ENCODE data around the gene EFCAB9.
A peak's percentile ranks its signal among the peaks of the same experiment; 100 is the strongest.

The EFCAB9 gene

DNA sequence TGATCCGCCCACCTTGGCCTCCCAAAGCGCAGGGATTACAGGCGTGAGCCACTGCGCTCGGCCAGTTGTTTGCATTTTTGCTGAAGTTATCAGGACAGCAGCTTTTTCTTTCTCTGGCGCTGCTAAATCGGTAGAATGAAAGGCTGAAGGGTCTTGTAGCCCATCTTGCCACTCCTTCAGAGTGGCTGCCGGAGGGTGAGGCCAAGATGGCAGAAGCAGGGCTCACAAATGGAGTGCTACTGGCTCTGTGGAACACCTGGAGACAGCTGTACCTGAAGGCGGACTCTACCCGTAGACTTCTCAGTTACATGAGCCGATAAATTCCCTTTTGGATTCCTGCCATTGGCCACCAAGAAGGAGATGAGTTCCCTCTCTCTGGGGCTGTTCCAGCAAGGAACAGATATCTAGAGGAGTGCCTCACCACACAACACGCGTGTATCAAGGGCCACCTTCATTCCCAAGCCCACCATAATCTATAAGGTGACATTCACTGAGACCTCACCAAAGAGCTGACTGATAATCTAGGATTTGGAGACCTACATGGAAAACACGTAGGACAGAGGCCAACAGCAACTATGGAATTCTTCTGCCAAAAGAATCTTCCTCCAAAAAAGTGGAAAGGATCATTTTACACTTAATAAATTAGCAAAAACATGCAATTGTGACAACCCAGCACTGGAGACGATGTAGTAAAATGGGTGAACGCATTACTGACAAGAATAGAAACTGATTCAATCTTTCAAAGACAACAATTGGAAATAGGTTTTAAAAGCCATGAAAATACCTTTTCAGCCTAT is 27.7 kb upstream of the EFCAB9 start:
- no peak for DNase-seq (ENCODE audit: low spot score)

DNA sequence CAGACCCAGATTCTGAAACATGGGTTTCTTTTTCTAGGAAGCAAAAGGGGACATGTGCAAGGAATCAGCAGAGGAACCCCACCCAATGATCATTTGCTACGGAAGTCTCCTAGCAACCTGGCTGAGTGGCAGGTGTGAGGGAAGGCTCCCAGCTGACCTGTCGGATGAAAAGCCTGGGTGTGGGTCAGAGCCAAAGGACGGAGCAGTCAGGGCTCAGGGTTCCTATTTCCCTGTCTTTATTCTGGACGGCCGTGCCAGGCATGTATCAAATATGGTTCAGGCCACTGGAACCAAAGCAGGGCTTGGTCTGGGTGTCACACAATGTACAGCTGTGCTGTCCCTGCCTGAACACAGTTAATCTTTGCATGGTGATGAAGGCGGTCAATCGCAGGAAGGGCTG is 26.1 kb upstream of the EFCAB9 start:
- DNase-seq (ENCODE audit: low spot score) = no peak

DNA sequence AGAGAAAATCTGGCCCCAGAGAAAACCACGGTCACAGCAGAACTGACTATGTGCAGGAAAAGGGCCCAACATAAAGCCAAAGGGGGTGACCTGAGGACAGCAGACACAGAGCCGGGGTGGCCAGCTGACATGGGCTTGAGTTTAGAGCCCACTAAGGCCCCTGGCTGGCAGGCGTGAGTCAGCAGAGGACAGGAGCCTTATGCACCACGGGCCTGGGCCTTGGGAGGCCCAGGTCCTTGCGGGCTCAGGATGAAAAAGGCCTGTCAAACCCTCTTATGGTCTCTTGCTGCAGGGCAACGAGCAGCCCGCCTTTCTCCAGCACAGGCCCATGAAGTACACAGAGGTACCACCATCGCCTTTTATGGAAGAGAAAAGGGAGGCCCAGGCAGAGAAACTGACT is 25.7 kb upstream of the EFCAB9 start:
- DNase-seq (ENCODE audit: low spot score) = no peak

DNA sequence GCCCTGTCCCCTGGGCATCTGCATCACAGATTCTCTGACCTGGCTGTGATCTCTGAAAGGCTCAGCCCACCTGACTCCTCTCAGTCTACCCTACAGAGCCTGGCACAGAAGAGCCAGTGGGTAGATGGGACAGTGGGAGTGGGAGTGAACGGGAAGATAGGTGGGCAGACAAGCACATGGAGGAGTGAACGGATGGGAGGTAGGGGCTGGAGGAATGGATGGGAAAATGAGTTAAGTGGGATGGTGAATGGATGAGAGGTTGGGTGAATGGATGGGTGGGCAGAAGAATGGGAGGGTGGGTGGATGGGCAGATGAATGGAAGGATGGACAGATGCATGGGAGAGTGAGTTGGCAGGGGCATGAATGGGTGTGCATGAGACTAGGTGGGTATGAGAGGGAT is 24.8 kb upstream of the EFCAB9 start:
- no peak for DNase-seq (ENCODE audit: low spot score)

DNA sequence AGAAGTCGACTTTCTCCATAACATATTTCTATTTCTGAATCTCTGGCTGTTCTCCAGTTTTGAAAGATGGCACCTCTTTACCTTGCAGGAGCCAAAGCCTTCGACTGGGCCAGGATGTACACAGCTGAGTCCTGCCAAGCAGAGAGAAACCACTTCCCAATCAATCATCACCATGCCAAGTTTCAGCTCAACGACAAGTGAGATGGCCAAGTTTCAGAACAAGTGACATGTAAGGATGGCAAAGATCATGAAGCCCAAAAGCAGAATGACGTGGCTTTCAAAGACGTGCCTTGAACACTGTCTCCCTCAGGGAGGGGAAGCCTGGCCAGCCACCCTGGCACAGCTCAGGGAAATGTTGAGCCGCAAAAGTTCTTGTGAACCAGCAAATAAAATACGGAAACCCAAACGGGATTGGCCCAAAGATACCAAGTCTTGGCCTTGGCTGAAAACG is 23.7 kb upstream of the EFCAB9 start:
- DNase-seq (ENCODE audit: low spot score) = no peak

DNA sequence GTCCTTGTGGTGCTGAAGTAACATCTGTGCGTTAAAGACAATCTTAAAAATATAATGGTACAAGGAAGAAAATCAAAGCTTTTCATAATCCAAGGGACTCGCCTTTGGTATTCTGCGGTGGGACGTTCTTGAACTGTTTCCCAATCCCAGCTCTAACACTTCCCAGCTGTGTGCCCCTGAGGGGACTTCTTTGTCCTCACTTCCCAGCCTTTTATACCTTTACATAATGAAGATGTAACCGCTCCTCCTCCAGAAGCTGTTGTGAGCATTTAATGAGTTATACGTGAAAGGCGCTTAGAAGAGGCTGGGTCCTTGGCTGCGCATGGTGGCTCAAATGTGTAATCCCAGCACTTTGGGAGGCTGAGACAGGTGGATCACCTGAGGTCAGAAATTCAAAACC is 22.9 kb upstream of the EFCAB9 start:
- DNase-seq (ENCODE audit: low spot score) = no peak

DNA sequence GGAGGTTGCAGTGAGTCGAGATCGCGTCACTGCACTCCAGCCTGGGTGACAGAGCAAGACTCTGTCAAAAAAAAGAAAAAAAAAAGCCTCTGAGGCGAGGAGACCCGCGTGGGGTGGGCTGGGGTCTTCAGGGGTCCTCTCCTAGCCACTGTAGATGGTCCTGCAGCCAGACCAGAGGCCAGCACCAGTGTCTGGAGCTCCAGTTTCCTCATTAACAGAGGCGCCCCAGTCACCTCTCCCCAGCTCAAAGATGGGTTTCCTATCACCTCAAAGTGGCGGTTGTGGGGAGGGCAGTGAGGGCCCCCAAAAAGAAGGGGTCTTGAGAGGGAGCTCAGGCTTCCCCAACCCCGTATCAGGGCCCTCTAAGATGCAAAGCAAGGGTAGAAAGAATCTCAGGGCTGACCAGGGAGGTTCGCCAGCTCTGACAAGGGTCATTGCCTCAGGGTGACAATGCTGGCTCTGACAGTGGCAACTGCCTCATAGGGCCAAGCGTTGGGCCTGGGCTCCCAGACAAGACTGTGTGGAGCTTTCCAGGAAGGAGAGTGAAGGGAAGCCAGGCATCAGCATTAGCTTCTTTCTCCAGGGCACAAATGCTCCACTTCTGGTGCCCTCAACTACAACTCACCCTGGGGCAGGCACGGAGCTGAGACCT is 20.9 kb upstream of the EFCAB9 start:
- DNase-seq (ENCODE audit: low spot score) = no peak

DNA sequence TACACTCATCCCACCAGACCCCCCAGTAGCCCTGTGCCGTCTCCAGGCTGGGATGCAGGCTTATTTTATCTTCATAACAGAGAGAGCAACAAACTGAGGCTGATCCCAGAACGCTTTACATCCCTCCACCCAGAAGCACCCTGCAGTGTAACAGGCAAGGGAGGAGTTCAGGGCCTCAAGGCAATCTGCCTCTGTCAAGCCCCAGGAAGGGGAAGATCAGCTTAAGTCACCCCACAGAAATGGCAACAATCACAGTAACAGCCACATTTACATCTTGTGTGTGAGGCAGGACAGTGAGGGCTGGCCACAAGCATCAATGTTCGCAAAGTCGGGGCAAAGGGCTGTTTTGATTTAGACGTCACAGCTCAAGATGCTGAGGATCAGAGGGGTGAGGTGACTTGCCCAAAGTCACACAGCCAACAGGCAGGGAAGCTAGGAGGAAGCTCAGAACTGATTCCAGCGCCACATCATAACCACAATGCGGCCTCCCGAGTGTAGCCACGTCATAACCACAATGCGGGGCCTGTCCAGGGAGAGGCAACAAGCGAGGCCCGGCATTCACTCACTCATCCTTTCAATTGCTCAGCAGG is 20.3 kb upstream of the EFCAB9 start:
- no peak for DNase-seq (ENCODE audit: low spot score)

DNA sequence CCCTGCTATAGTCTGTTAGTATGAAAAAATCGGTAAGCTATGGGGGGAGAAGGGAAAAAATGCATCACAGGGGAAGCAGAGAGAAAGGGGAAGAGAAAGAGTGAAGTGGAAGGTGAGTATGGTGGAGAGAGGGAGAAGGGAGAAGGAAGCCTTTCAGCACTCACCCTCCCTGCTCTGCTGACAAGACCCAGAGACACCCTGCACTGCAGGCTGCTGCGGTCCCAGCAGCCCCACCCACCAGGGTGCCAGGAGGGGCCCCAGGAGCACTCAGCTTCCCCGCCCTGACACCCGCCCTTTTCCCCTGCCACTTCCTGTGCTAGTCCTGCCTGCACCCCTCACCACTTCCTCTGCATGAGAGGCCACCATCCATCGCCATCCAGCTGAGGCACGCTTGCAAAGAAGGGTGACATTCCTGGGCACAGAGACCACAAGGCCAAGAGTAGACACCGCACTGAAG is 18.7 kb upstream of the EFCAB9 start:
- no peak for DNase-seq (ENCODE audit: low spot score)

DNA sequence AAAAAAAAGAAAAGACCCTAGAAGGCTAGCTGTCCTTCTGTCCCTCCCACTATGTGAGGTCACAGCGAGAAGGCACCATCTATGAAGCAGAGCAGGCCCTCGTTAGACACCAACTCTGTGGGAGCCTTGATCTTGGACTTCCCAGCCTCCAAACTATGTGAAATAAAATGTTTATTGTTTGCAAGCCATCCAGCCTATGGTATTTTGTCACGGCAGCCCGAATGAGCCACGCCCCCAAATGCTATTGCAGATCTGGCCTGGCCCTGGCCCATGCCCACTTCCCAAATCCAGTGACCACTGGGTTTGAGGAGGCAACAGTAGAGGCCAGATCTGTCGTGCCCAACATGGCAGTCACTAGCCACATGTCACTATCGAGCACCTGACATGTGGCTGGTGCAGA is 16.8 kb upstream of the EFCAB9 start:
- DNase-seq (ENCODE audit: low spot score) = no peak

DNA sequence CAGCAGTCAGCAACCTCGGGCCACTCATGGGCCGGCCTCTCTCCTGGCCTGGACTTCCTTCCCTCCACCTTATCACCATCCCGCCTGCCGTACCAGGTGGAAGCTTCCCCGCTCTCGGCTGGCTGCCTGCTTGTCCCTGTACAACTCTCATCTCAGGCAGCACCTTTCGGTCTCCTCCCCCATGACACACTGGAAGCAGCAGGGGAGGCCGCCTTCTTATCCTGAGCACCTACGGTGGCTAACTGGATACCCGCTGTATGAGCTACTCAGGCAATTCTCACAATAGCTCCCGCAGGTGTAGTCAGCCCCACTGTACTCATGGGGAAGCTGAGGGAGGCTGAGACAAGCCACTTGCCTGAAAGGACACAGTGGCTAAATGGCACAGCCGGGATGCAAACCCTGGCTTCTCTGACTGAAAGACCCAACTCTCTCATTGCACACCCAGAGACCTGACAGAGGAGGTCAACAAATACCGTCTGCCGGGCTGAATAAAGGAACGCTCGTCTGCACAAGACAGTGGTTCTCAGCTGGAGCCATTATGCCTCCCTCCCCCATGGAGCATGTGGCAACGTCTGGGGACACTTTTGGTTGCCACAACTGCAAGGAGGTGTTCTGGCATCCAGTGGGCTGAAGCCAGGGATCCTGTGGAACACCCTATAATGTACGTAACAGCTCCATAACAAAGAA is 15.5 kb upstream of the EFCAB9 start:
- DNase-seq (ENCODE audit: low spot score) = no peak

DNA sequence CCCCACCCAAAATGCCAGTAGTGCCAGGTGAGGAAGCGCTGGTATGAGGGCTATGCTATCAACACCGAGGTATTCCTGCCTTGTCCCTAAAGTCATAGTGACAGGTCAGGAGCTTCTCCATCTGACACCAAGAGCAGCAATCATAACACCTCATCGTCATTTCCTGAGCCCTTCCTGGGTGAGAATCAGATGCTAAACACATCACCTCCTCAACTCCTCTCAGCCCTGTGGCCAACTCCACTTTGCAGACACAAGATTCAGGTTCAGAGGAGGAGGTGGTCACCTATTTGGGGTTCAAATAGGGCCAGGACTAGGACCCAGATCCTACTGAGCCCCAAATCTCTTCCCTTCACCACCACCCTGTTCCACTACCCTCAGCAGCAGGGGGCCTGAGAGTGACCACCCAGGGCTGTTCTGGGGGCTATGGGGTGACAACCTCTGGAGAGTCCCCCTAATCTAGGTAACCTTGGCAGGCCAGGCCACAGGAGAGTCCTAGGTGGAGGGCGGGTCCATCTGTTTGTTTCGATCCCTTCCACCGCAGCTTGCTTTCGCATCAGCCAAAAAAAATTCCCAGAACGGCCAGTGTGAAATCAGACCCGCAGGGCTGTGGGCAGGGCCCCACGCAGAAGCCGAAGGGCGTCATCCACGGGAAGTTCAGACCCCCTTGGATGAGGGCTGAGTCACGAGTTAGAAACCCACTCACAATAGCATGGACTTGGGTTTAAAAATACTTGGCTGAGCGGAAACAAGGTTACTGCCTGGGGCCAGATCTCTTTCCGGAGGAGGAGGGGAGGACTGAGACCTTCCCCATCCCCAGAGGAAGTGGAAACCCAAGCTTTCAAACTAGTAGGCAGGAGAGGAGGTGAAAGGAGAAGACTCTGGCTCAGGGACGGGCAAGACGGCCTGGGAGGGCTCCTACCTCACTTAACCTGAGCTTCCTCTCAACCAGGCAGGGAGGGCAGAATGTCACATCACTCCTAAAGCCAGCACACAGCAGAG is 14.7 kb upstream of the EFCAB9 start:
- DNase-seq (ENCODE audit: low spot score) = no peak

DNA sequence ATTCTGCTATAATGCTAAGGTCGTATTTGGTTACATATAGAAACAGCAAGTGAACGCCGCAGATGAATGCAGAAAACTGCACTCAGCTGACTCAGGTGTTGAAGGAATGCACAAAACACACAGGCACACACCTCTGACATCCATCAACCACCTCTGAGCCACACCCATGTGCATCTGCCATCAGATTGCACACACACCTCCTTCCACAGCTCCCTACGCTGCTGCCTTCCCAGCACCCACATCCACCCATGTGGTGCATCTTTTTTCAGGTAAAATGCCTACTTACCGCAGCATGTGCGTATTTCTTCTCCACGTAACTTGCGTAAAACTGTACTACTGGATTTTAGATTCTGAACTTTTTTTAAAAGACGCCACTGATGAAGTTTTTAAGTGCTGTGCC is 13.0 kb upstream of the EFCAB9 start:
- no peak for DNase-seq (ENCODE audit: low spot score)

DNA sequence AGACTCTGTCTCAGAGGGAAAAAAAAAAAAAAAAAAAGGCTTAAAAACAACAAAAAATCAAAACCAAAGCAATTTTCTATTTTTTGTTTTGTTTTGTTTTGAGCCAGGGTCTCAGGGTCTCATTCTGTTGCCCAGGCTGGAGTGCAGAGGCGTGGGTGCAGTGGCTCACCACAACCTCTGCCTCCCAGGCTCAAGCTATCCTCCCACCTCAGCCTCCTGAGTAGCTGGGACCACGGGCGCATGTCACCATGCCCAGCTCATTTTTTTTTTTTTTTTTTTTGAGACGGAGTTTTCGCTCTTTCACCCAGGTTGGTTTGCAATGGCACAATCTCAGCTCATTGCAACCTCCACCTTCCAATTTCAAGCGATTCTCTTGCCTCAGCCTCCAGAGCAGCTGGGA is 11.7 kb upstream of the EFCAB9 start:
- no peak for DNase-seq (ENCODE audit: low spot score)

DNA sequence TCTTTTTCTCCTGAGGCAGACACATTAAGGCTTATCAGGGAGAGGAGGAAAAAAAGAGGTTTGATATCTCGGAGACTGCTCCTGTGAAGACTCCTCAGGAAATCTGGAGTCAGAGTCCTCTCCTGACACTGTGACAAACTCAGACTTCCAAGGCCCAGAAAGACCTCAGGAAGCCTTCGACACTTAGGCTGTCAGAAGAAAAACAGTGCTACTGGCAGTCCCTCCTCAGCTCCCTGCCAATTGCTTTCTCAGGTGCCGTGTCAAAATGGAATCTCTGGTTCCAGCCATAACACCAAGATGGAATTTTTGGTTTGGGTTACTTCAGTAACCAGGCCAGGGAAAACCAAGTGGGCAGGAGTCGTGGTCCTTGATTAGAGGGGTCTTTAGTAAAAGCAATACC is 10.1 kb upstream of the EFCAB9 start:
- DNase-seq (ENCODE audit: low spot score) = no peak

DNA sequence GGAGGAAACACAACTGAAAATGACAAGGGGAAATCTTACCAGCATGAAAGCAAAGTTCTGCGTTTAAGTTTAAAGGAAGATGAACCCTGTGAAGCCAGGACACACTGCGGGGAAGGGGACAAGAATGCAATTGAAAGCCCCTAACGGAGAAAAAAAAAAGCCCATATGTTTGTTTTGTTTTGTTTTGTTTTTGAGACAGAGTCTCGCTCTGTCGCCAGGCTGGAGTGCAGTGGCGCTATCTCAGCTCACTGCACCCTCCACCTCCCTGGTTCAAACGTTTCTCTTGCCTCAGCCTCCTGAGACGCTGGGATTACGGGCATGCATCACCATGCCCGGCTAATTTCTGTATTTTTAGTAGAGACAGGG is 8.9 kb upstream of the EFCAB9 start:
- no peak for DNase-seq (ENCODE audit: low spot score)

DNA sequence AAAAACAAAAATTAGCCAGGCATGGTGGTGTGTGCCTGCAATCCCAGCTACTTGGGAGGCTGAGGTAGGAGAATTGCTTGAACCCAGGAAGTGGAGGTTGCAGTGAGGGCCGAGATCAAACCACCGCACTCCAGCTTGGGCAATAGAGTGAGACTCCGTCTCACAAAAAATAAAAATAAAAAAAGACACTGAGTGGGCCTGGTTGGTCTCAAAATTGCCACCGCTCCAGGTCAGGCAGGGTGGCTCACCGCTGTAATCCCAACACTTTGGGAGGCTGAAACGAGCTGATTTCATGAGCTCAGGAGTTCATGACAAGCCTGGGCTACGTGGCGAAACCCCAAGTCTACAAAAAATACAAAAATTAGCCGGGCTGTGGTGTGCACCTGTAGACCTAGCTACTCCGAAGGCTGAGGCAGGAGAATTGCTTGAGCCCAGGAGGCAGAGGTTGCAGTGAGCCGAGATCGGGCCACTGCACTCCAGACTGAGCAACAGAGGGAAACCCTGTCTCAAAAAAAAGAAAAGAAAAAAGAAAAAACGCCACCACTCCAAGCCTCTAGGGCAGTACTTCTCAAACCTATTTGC is 7.8 kb upstream of the EFCAB9 start:
- no peak for DNase-seq (ENCODE audit: low spot score)

DNA sequence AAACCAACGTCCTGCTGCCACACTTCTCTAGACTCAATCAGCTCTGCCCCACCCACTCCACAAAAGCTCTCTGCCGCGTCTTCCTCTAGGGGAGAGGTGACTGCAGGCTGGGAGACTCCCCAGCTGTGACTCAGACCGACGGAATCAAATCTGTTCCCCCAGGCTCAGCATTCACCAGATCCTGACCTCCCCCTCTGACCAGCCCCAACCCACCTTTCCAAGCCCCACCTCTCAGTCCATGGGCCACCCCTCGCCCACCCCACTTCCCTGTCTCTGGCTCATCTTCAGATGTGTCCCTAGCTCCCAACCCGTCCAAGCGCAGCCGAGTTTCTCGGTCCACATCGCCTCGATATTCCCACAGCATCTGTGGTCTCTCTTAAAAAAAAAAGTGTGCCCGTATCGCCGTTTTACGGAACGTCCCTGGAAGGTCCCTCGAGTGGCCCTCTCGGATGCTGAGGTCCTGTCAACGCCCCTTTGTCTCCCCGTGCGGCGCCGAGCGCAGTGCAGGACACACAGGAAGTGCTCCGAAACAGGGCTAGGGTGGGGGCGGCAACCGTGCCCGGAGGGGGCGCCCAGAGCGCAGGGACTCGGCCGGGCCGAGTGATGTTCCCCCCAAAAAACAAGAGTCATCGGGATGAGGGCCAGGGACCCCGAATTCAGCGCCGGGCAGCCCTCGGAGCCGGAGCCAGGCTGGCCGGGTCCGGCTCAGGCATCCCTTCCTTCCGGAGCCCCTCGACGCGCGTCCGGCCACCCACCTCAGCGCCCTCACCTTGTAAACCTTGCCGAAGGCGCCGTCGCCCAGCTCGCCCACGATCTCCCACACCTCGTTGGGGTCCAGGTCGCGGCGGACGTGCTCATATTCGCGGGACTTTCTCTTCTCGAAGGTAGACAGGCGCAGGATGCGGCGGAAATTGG is 6.6 kb upstream of the EFCAB9 start:
- peak; percentile 82 for DNase-seq (ENCODE audit: low spot score)

DNA sequence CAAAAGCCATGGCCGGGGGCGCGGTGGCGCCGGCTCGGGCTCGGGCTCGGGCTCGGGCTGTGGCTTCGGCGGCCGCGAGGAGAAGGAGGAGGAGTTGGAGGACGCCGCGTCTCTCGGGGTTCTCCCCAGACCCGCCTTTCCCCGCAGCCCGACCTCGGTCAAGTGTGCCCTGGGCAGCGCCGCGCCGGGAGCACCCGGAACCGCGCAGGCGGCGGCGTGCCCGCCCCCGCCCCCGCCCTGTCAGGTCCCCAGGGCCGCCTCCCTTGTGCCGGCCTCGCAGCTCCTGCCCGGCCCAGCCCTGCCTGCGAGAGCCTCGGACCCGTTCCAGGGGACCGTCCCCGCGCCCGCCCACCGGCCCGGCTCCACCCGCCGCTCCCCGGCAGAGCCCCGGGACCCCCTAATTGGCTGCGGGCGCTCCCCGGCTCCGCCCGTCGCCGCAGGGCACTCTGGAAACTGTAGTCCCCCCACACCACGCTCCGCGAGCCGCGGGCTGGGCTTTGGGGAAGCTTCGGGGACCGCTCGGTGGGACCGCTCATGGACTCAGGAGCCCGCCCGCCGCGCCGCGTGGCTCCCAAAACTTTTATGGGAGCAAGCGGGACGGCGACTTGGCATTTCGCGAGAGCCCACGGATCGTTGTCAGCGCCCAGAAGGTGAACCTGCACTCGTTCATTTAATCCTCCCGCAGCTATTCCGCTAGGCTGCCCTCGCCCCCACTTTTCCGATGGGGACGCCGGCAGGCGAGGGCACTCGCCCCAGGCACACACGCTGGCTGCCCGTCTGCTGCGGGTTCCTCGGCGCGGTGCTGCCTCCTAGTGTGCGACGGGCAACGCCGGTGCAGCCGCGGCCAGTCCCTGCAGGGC is 5.7 kb upstream of the EFCAB9 start, which contains the start of gene STK10:
TSS of gene STK10 (minus strand) at position 192 of the 860 bp plus-strand sequence. CDS start at position 10, 182 bp downstream.
- DNase-seq (ENCODE audit: low spot score) = peak; percentile 99

Measured in GM03348 (cell line).